ENCODE results near the gene C8G.
A peak's percentile ranks its signal among the peaks of the same experiment; 100 is the strongest.

The C8G gene

DNA sequence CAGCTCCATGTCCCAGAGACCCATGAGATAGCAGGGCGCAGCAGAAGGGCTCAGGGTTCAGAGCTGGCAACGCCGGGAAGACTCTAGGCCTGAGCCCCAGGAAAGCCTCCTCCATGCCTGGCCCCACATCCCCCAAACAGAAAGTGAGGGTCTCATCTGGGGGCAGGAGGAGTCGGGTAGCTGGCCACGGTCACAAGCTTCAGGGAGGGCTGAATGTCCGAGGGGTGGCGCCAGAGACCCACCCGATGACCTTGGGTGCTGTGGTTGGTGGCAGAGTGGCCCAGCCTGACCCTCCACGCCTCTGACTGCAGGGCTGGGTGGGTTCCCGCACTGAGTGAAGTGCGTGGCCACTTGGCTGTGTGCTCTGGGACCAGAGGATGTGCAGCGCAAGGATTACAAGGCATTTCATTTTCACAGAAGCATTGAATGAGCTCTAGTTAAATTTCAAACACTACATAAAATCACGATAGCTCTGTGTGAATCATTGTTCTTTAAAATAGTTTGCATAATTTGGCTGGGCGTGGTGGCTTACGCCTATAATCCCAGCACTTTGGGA is 3.0 kb downstream of the C8G start:
- TF ChIP-seq, protein P1, sequence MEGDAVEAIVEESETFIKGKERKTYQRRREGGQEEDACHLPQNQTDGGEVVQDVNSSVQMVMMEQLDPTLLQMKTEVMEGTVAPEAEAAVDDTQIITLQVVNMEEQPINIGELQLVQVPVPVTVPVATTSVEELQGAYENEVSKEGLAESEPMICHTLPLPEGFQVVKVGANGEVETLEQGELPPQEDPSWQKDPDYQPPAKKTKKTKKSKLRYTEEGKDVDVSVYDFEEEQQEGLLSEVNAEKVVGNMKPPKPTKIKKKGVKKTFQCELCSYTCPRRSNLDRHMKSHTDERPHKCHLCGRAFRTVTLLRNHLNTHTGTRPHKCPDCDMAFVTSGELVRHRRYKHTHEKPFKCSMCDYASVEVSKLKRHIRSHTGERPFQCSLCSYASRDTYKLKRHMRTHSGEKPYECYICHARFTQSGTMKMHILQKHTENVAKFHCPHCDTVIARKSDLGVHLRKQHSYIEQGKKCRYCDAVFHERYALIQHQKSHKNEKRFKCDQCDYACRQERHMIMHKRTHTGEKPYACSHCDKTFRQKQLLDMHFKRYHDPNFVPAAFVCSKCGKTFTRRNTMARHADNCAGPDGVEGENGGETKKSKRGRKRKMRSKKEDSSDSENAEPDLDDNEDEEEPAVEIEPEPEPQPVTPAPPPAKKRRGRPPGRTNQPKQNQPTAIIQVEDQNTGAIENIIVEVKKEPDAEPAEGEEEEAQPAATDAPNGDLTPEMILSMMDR (IDR thresholded peaks at IDR 0.05) = peak; percentile 67
- no peak for TF ChIP-seq ZFX (IDR thresholded peaks at IDR 0.05; ENCODE audit: borderline replicate concordance)
- peak overlapping the region; percentile 97 for H3K27ac ChIP-seq

DNA sequence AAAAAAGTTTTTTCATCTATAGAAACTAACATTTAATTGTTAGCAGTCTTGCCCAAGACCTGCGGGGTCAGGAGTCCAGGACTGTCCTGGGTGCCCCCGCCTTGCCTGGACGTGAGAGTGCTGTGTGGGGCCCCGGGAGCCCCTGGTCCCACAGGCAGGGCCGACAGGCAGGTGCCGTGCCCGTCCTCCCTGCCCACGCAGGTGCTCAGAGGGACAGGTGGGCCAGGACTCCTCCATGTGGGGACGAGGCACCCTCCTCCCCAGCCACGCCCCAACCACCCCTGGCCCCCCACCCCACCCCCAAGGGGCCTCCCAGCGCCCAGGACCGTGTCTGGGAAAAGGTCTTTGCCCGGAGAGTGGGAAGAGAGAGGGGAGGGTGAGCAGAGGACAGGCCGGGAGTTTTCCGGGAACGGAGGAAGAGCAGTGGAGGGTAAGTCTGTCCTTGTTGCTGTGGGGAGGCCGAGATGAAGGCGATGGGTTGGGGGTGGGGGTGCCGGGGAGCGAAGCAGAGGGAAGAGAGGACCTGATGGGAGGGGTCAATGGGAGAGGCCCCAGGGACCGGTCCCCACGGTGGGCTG is 4.3 kb downstream of the C8G start:
- peak overlapping the region; percentile 97 for H3K27ac ChIP-seq
- TF ChIP-seq, protein P1 (IDR thresholded peaks at IDR 0.05) = no peak
- no peak for TF ChIP-seq ZFX (IDR thresholded peaks at IDR 0.05; ENCODE audit: borderline replicate concordance)

DNA sequence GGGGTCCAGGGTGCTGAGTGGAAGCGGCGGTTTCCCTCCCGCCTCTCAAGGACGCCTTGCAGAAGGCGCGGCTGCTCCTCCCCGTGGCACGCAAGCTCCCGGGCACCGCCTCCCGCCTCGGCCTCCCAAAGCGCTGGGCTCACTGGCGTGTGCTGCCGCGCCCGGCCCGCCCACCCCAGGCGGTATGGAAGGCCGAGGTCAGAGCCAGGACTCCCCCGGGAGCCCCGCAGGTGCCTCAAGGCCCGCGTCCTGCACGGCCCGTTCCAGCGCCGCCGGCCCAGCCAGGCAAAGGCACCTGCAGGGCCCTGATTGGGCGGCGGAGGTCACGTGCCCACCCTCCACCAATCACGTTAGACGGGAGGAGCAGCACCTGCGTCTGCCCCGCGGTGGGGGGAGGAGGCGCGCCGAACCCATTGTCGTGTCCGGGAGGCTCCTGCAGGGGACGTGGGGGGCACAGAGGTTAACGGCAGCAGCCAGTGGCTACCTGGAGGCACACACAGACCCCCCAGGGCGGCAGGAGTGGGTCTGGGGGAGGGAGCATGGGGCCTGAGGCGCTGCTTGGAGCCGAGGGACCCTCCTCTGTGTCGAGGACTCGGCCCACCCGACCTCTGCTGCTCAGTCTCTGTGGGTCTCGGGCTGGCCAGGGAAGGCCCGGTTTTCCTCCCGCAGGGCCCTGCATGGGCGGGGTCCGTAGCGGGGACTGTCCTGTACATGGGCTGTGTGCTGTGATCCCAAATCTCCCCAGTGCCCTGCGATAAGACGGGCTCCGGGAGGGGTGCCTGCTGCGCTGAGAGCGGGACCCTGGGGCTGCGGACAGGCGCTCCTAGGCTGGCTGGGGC is 5.0 kb downstream of the C8G start:
- TF ChIP-seq, protein P1 (IDR thresholded peaks at IDR 0.05) = 0 out of 2 replicates have a peak, but pooled peaks have one; percentile 32
- no peak for TF ChIP-seq ZFX (IDR thresholded peaks at IDR 0.05; ENCODE audit: borderline replicate concordance)
- H3K27ac ChIP-seq = peak overlapping the region; percentile 97

DNA sequence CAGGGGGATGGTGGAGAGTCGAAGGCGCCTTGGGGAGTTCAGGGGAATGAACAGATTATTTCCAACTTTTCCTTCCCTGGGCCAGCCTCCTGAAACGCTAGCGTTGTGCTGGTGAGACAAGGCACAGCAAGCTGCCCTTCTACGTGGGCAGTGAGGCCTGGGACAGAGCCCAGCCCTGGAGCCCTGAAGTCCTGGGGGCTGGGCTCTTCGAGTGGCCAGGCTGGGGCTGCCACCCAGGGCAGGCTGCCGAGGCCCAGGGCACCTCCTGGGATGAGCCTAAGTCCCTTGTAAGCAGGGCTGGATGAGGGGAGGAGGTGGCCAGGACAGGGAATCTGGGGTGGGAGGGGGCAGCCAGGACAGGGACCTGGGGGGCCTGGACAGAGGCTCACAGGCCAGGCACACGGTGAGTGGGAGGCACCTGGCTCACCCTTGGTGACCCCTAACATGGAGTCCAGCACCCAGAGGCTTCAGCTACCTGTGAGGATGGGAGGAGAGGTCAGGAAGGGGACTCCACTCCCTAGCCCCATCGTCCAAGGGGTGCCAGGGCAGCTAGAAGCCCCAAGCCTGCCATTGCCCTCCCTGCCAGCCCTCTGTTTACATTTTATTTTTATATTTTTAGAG is 5.7 kb downstream of the C8G start:
- TF ChIP-seq, protein P1 (IDR thresholded peaks at IDR 0.05) = no peak
- no peak for TF ChIP-seq ZFX (IDR thresholded peaks at IDR 0.05; ENCODE audit: borderline replicate concordance)
- H3K27ac ChIP-seq = peak overlapping the region; percentile 97

DNA sequence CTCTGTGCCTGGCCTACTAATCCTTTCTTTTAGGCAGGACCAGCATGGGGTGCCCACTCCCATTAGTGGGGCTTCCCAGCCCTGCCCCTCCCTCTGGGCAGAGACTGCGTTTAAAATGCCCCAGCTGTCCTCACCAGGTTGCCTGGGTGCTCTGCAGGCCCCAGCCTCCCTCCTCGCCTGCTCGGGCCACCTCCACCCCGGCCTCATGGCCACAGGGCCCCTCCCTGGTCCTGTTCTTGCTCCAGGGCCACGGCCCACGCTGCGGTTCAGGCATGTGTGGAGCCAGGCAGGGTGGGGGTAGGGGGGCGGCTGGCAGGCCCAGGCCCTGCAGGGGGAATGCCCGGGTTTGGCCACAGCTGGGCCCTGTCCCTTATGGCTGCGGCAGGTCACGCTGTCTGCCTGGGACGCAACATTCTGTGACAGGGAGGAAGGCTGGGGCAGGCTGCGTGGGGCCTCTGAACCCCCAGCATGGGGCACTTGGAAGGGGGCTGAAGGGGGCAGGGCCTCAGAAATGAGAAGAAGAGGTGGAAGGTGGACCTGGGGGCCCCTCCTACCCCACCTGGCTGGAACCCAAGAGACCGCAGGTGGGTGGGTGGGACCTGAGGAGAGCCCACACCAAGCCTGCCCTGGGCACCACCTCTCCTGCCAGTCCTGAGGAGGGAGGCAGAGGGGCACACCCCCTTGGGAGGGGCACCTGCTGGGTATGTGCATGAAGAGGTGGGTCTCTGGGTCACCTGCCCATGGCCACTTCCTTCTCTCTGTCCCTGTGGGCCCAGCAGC is 6.7 kb downstream of the C8G start, which contains the start of gene LCN12:
LCN12 (plus strand) TSS at position 733 of the 780 bp plus-strand sequence. CDS start 55 bp downstream, outside the sequence.
- TF ChIP-seq ZFX (IDR thresholded peaks at IDR 0.05; ENCODE audit: borderline replicate concordance) = no peak
- TF ChIP-seq, protein P1 (IDR thresholded peaks at IDR 0.05) = no peak
- H3K27ac ChIP-seq = peak within 1 kb of the TSS; percentile 97

DNA sequence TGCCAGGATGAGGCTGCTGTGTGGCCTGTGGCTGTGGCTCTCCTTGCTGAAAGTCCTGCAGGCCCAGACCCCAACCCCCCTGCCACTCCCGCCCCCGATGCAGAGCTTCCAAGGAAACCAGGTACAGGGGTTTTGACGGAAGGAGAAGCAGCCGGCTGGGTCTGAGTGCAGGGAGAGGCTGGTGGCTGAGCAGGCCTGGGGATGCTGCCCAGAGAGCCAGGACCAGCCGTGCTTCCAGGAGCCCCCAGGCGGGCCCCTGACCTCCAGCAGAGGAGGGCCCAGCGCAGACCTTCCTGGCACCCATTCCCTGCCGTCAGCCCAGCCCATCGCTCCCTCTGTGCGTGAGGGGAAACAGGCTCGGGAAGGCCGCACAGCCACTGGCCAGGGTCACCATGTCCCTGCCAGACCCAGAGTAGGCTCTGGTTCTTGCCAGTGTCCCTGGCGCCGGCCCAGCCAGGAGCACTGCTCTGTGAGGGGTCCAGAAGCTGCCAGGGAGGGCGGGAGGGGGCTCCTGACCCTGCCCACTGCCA is 7.3 kb downstream of the C8G start:
- H3K27ac ChIP-seq = no peak overlapping the region
- no peak for TF ChIP-seq ZFX (IDR thresholded peaks at IDR 0.05; ENCODE audit: borderline replicate concordance)
- TF ChIP-seq, protein P1 (IDR thresholded peaks at IDR 0.05) = no peak

Data from 22Rv1 (cell line).